Measurements from ENCODE around the gene REXO5. TPM values are rescaled to one million over a fixed set of nuclear protein-coding genes. Genes with fewer than 3 reads are reported as not detected.
A peak's percentile ranks its signal among the peaks of the same experiment; 100 is the strongest.
"Not testable (repeated sequence)": the region's sequence is repeated elsewhere in the genome, so short reads cannot be mapped to it uniquely, and the experiment has no call there.

The REXO5 gene
- total RNA-seq, 4 donors from 2014 or later = 0.78 to 3.6 (median 1.8) TPM

DNA sequence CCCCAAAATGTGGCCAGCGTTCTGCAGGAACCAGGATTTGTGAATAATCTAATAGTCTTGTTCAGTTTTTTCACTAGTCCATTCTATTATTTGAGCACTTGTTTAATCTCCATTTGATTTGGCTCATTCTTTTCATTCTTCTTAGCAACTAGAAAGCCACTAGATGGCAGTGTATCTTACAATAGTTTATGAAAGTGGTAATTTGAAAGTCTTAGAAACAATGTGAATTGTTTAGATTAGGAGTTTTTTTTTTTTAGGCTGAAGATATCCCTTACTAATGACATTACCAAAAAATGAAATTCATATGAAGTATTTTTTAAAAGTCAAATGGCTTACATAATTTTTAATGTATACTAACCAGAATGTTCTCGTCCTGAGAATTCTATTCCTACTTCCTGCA lies 6.7 kb upstream of the REXO5 start:
- WGBS, 2 donors = 60 to 69% methylated on average over 2 of the region's 2 CpGs
- no peaks in the 10 kb centered on the region for H3K4me1 ChIP-seq
- H3K4me3 ChIP-seq (replicated peaks in 1 of 3) = no peak overlapping the region
- intact Hi-C loops (cut with DNase I) = no loop called here
- H3K9me3 ChIP-seq = no peaks in the 10 kb centered on the region
- H3K27ac ChIP-seq = no peak overlapping the region
- TF ChIP-seq, protein P1, sequence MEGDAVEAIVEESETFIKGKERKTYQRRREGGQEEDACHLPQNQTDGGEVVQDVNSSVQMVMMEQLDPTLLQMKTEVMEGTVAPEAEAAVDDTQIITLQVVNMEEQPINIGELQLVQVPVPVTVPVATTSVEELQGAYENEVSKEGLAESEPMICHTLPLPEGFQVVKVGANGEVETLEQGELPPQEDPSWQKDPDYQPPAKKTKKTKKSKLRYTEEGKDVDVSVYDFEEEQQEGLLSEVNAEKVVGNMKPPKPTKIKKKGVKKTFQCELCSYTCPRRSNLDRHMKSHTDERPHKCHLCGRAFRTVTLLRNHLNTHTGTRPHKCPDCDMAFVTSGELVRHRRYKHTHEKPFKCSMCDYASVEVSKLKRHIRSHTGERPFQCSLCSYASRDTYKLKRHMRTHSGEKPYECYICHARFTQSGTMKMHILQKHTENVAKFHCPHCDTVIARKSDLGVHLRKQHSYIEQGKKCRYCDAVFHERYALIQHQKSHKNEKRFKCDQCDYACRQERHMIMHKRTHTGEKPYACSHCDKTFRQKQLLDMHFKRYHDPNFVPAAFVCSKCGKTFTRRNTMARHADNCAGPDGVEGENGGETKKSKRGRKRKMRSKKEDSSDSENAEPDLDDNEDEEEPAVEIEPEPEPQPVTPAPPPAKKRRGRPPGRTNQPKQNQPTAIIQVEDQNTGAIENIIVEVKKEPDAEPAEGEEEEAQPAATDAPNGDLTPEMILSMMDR (IDR thresholded peaks at IDR 0.05) = peak in 5 of 6 experiments; percentile 8 to 62 (median 53)
- TF ChIP-seq POLR2A (IDR thresholded peaks at IDR 0.05) = no peak
- DNase-seq = no peak
- no peaks in the 10 kb centered on the region for H3K27me3 ChIP-seq
- peaks cover 3 to 6% of the 10 kb centered on the region in 2 donors for H3K36me3 ChIP-seq

DNA sequence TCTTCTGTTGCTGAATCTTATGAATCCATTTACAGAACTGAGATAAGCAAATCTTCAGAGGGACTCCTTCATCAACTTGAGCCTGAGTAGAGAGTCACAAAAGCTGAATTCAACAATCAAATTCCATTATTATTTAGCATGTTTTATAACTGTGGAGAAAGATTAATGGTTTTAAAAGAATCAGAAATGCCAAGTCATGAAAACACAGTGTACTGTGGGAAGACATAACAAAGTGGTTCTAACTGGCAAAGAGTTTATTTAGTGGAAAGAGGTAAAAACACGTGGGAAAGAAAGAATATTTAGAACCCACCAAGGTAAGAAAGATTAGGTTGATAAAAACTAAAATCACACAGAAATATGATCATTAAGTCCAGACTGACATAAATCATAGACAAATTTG lies 5.0 kb upstream of the REXO5 start:
- H3K9me3 ChIP-seq = no peaks in the 10 kb centered on the region
- peaks cover 0 to 6% of the 10 kb centered on the region in 2 donors for H3K4me1 ChIP-seq
- H3K27ac ChIP-seq = no peak overlapping the region
- intact Hi-C loops (cut with DNase I) = no loop called here
- no peak for TF ChIP-seq POLR2A (IDR thresholded peaks at IDR 0.05)
- TF ChIP-seq, protein P1 (IDR thresholded peaks at IDR 0.05) = no peak
- no peaks in the 10 kb centered on the region for H3K27me3 ChIP-seq
- peaks cover 3 to 6% of the 10 kb centered on the region in 2 donors for H3K36me3 ChIP-seq
- no peak for DNase-seq
- WGBS, 2 donors = 62 to 69% methylated on average over 1 of the region's 1 CpG
- H3K4me3 ChIP-seq (replicated peaks in 1 of 3) = no peak overlapping the region

DNA sequence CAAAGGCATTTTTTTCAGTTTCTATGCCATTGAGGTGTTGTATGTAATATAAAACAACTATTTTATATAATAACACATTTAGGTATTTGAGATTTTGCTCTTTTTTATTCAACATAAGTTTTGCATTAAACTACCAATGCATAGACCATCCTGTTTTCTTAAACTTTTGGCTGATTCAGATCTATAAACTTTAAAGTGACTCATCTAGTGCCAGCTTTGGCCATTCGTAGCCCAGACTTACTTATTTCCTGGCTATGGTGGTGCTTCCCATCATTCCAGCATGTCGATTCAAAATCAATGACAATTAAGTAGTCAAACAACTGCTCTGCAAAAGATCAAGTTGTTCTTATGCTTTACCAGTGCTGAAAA lies 3.2 kb upstream of the REXO5 start:
- Histone ChIP-seq H3K27ac (no peak overlapping the region), H3K4me3 (replicated peaks in 1 of 3) (no peak overlapping the region), H3K4me1 (peaks cover 5 to 10% of the 10 kb centered on the region in 2 donors), H3K9me3 (no peaks in the 10 kb centered on the region), H3K36me3 (no peaks in the 10 kb centered on the region), H3K27me3 (no peaks in the 10 kb centered on the region)
- TF ChIP-seq, protein P1 (IDR thresholded peaks at IDR 0.05) = no peak
- TF ChIP-seq POLR2A (IDR thresholded peaks at IDR 0.05) = no peak
- intact Hi-C loops (cut with DNase I) = no loop called here
- 92 to 93% methylated on average over 2 of the region's 2 CpGs for WGBS, 2 donors
- no peak for DNase-seq

DNA sequence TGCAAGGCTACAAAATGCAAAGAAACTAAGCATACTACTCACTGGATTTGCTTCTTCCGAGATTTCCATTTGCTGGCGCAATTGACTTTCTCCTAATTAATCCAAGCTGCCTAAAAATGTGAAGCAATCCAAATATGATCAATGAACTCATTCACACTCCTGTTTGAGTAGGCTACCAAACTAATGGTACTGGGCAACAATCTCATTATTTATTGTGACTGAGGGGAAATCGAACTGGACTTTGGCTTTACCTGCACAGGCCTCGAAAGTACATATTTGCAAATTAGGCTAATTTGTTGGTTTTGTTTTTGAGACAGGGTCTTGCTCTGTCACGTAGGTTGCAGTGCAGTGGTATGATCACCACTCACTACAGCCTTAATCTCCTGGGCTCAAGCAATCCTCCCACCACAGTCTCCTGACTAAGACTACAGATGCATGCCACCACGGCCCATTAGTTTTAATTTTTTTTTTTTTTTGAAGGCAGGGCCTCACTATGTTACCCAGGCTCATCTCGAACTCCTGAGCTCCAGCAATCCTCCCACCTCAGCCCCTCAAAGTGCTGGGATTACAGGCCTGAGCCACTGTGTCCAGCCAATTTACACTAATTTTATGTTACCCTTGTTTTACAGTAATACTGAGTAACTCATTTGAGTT lies 2.6 kb upstream of the REXO5 start:
- Histone ChIP-seq H3K27ac (no peak overlapping the region), H3K4me1 (peaks cover 5 to 10% of the 10 kb centered on the region in 2 donors), H3K36me3 (no peaks in the 10 kb centered on the region), H3K4me3 (replicated peaks in 1 of 3) (no peak overlapping the region), H3K9me3 (no peaks in the 10 kb centered on the region), H3K27me3 (no peaks in the 10 kb centered on the region)
- intact Hi-C loops (cut with DNase I) = no loop called here
- DNase-seq = no peak
- 92 to 94% methylated on average over 7 of the region's 7 CpGs for WGBS, 2 donors
- TF ChIP-seq, protein P1 (IDR thresholded peaks at IDR 0.05) = no peak
- TF ChIP-seq POLR2A (IDR thresholded peaks at IDR 0.05) = no peak

DNA sequence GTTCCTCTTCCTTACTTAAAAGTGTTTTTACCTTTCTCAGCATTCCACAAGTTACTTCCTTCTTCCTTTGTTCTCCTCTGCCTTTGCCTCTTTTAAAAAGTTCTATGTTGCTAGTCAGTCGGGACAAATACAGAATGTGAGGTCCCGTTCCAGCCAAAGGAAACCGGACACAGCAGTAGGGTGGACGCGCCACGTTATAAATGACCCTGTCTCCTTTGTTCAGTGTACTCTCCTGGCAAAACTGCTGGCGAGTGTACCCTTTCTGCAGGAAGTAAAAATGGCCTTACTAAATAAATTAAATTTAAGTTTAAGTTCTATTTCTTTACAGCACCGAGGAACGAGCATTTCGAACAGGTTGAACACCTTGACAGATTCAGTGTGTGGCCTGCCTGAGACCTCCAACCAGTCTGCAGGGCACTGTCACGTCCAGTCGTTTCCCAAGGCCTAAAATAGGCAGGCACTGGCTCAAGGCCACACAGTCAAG lies 601 bp upstream of the REXO5 start:
- H3K9me3 ChIP-seq; intact Hi-C loops (cut with DNase I); H3K27me3 ChIP-seq; H3K36me3 ChIP-seq; DNase-seq: not testable (repeated sequence)
- peak overlapping the region; percentile 55 to 97 (median 97) for H3K4me3 ChIP-seq (replicated peaks in 1 of 3)
- peaks cover 5 to 10% of the 10 kb centered on the region in 2 donors for H3K4me1 ChIP-seq
- WGBS, 2 donors = 12 to 14% methylated on average over 12 of the region's 12 CpGs
- peak overlapping the region; percentile 82 to 93 (median 85) for H3K27ac ChIP-seq
